Measurements from ENCODE around the gene ARMC5.

DNA sequence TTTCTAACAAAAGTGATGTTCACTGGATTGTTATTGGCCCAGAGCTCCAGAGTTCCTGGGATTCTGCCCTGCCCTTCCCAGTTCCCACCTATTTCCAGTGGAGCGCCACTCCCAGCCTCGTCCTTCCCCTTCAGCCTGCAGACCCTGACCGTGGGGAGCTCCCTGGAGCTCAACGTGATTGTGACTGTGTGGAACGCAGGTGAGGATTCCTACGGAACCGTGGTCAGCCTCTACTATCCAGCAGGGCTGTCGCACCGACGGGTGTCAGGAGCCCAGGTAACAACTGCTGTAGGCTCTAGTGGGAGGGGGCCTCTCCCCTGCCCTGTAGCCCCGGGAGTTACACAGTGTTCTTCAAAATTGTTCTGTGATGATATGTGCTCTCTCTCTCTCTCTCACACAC lies 42.9 kb upstream of the ARMC5 start:
- TF ChIP-seq, protein P1, sequence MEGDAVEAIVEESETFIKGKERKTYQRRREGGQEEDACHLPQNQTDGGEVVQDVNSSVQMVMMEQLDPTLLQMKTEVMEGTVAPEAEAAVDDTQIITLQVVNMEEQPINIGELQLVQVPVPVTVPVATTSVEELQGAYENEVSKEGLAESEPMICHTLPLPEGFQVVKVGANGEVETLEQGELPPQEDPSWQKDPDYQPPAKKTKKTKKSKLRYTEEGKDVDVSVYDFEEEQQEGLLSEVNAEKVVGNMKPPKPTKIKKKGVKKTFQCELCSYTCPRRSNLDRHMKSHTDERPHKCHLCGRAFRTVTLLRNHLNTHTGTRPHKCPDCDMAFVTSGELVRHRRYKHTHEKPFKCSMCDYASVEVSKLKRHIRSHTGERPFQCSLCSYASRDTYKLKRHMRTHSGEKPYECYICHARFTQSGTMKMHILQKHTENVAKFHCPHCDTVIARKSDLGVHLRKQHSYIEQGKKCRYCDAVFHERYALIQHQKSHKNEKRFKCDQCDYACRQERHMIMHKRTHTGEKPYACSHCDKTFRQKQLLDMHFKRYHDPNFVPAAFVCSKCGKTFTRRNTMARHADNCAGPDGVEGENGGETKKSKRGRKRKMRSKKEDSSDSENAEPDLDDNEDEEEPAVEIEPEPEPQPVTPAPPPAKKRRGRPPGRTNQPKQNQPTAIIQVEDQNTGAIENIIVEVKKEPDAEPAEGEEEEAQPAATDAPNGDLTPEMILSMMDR (IDR thresholded peaks at IDR 0.05), result no peak
- TF ChIP-seq POLR2A (IDR thresholded peaks at IDR 0.05), result no peak
- no peak for TF ChIP-seq POLR2AphosphoS5 (IDR thresholded peaks at IDR 0.05)
